Pancreas (tissue), 10 donors: ENCODE results near the gene ARHGEF26. TPM values are rescaled to one million over a fixed set of nuclear protein-coding genes. Genes with fewer than 3 reads are reported as not detected.

Experiments
- ATAC-seq, 4 donors: fragments of 200-7000 bp; cut with Tn5 transposase; one replicate each; pipeline versions ENCODE4 v1.8.0 to v1.9.1; 2020; ENCODE audit warnings: mild to moderate bottlenecking in 4 of 4, moderate library complexity in 4 of 4
- DNase-seq, 6 donors: peaks; one replicate each; pipeline ENCODE4 v3.0.0-alpha.2; 2020
- FAIRE-seq: peaks from 2 replicates; lab custom pipeline; 2012; peaks lifted over from hg19 to GRCh38; lab: Jason Lieb, UNC
- H3K27ac ChIP-seq, 4 donors: fragments of 200-600 bp; sonication (generic); 1 replicate in 3 of 4; 2 replicates in 1 of 4; pipeline versions ENCODE4 v1.5.0 to v1.8.0; 2020
- H3K27me3 ChIP-seq, 4 donors: fragments of 200-600 bp; one replicate each; pipeline ENCODE4 v1.8.0; 2021
- H3K36me3 ChIP-seq, 3 donors: fragments of 200-600 bp; sonication (generic) in 1 of 3; one replicate each; pipeline versions ENCODE4 v1.5.0 to v1.8.0; 2020 to 2021
- H3K4me1 ChIP-seq, 3 donors: fragments of 200-600 bp; one replicate each; pipeline ENCODE4 v1.8.0; 2021
- H3K4me3 ChIP-seq, 4 donors: fragments of 200-600 bp; sonication (generic) in 2 of 4; one replicate each; pipeline versions ENCODE4 v1.5.0 to v1.8.0; 2020 to 2021
- H3K9me3 ChIP-seq, 4 donors: fragments of 200-600 bp; one replicate each; pipeline ENCODE4 v1.8.0; 2021
- WGBS, 2 donors: extraction: QIAGEN DNeasy Blood & Tissue Kit; methylation state at CpG; one replicate each; pipeline ENCODE4 v1.1.7; 2013; 5-methylcytosine and 5-hydroxymethylcytosine counted together
- intact Hi-C, 3 donors: fragments of 100-400 bp; cut with DNase I; formaldehyde crosslinking; loops; one replicate each; pipeline versions ENCODE4 v1.11.1 to v1.14.2; 2022
- polyA plus RNA-seq, 2 donors: library from polyadenylated mRNA; stranded (reverse); fragments of 200-250 nt; gene quantifications; one replicate each; pipeline ENCODE4 v1.2.3, GENCODE V29; 2013
- total RNA-seq, 6 donors: library from RNA; stranded (reverse); fragmentation: NEBNext Ultra II Directional in 4 of 6; extraction: Animal tissue kit (Norgen Biotek cat#: 25700) in 4 of 6; gene quantifications; one replicate each; pipeline versions ENCODE4 v1.2.1 to v1.2.4, GENCODE V29; 2021 to 2023
- TF ChIP-seq, protein P1 (sequence below), 4 donors: fragments of 200-600 bp; sonication (generic) in 3 of 4; IDR thresholded peaks; one replicate each; pipeline versions ENCODE4 v1.5.0 to v1.8.0; 2021; ENCODE audit warnings: antibody characterized with exemption in 4 of 4
- donor health status: healthy with polysubstance abuse.
- donor health status: DM: no; HTN: no; CAD: no; lungs with moderate emphysema.
- donor health status: DM: no; HTN: no; CAD: no.
- donor health status: control.
- donor health status: control.
- donor health status: Bipolar disorder and iron deficiency.
- donor health status: DM: yes; HTN: yes; CAD: no.
- donor health status: DM: no; HTN: no; CAD: no.
- donor health status: DM: no; HTN: no; CAD: no.
- donor health status: DM: yes; HTN: yes; CAD: no.

The ARHGEF26 gene
- total and polyA plus RNA-seq, 8 donors = 2.7 to 6.5 (median 4.9) TPM

DNA sequence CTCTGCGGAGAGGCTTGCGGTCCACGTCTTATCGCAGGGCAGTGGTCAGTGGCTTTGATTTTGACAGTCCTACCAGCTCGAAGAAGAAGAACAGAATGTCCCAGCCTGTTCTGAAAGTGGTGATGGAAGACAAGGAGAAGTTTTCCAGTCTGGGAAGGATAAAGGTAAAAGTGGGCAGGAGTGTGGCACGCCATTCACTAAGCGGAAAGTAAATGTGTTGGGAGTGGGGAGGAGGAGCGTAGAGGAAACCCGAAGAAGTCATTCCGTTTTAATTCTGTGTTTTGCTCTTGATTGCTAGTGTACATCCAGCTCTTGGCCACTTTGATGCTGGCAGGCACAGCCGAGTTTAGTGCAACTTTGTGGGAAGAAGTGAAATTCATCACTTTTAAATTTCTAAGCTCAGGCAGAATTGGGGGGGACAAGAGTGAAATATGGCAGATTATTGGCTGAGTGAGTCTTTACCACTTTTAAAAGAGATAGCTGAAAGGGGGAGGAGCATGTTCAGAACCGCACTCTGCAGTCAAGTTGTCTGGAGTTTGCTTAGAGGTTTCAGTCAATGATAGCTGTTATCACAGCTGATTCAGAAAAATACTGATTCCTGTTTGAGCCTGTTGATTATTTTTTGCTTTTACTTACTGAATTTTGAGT, 1.8 kb downstream of the ARHGEF26 start:
- DNase-seq = no peak
- no peak for FAIRE-seq
- ATAC-seq = peak in 1 of 4 donors; percentile 15
- TF ChIP-seq, protein P1, sequence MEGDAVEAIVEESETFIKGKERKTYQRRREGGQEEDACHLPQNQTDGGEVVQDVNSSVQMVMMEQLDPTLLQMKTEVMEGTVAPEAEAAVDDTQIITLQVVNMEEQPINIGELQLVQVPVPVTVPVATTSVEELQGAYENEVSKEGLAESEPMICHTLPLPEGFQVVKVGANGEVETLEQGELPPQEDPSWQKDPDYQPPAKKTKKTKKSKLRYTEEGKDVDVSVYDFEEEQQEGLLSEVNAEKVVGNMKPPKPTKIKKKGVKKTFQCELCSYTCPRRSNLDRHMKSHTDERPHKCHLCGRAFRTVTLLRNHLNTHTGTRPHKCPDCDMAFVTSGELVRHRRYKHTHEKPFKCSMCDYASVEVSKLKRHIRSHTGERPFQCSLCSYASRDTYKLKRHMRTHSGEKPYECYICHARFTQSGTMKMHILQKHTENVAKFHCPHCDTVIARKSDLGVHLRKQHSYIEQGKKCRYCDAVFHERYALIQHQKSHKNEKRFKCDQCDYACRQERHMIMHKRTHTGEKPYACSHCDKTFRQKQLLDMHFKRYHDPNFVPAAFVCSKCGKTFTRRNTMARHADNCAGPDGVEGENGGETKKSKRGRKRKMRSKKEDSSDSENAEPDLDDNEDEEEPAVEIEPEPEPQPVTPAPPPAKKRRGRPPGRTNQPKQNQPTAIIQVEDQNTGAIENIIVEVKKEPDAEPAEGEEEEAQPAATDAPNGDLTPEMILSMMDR (IDR thresholded peaks at IDR 0.05) = no peak
- Histone ChIP-seq H3K27ac (no peak overlapping the region), H3K27me3 (no peaks in the 10 kb centered on the region), H3K4me3 (peak overlapping the region; percentile 47 to 82 (median 70)), H3K36me3 (no peaks in the 10 kb centered on the region), H3K9me3 (no peaks in the 10 kb centered on the region), H3K4me1 (peaks cover 10 to 23% (median 15%) of the 10 kb centered on the region in 3 donors)
- intact Hi-C loops = no loop called here
- WGBS, 2 donors = 16 to 19% methylated on average over 12 of the region's 12 CpGs

DNA sequence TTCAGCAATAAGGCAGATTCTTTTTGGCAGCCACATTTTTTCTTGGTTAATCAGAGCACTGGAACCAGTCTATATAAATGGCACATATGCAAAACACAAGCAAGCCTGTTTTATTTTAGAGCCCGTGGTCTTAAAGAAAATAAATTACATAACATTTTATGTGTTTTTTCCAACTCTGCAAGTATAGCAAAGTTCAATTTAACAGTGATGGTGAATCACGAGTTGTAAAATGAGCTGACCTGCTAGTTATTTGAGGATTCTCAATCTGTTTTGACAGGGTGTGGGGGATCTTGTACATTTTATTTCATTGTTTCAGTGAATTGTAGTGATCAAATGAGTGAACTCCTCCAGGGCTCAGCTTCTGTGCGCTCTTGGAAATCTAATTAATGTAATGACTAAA, 2.7 kb downstream of the ARHGEF26 start:
- no peak for DNase-seq
- Histone ChIP-seq H3K9me3 (no peaks in the 10 kb centered on the region), H3K36me3 (no peaks in the 10 kb centered on the region), H3K4me1 (peaks cover 10 to 23% (median 15%) of the 10 kb centered on the region in 3 donors), H3K27me3 (no peaks in the 10 kb centered on the region), H3K27ac (no peak overlapping the region), H3K4me3 (peak overlapping the region in 1 of 4 donors; percentile 78)
- WGBS, 2 donors = 68 to 71% methylated on average over 3 of the region's 3 CpGs
- intact Hi-C loops = no loop called here
- no peak for FAIRE-seq
- TF ChIP-seq, protein P1 (IDR thresholded peaks at IDR 0.05) = no peak
- ATAC-seq = no peak

DNA sequence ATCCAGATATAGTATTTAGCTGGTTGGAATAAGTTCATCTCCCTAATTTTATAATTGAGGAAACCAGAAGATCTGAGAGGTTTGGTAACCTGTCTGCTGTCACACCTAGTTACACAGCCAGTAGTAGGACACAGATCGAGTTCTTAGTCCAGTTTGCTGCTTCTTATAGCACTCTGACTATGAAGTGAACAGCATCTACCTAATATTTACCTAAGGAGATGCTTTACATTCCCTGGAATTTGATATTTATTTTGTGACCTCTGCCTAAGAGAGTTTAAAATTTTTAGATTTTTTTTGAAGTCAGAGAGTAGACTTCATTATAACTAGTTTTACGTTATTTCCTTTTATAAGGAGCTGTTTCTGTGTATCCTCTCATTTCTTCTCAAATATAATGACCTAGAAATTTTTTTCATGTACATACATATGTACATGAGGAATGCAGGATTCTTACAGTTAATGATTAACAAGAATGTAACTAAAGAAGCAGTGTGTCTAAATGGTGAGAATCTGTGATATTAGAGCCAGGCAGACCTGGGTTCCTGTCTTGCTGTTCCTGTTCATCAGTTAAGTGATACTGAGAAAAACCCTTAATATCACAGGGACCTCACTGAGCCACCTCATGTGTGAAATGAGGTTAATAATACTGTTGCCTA, 4.3 kb downstream of the ARHGEF26 start:
- 82% methylated on average over 2 of the region's 2 CpGs for WGBS, 2 donors
- Histone ChIP-seq H3K36me3 (no peaks in the 10 kb centered on the region), H3K27ac (no peak overlapping the region), H3K4me3 (no peak overlapping the region), H3K27me3 (no peaks in the 10 kb centered on the region), H3K4me1 (peaks cover 10 to 19% (median 12%) of the 10 kb centered on the region in 3 donors), H3K9me3 (no peaks in the 10 kb centered on the region)
- DNase-seq (no peak), ATAC-seq (no peak), FAIRE-seq (no peak)
- intact Hi-C loops = no loop called here
- TF ChIP-seq, protein P1 (IDR thresholded peaks at IDR 0.05) = no peak

DNA sequence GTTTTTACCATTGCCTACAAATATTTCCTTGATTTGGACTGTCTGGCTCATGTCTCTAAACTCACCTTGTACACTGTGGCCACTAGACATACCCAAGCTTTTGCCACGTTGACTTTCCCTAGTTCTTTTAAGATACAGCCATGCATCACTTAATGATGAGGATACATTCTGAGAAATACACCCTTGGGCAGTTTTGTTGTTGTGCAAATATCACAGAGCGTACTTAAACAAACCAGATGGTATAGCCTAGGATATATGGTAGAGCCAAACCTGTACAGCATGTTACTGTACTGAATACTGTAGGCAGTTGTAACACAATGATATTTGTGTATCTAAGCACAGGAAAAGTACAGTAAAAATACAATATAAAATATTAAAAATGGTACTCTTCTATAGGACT, 5.5 kb downstream of the ARHGEF26 start:
- TF ChIP-seq, protein P1 (IDR thresholded peaks at IDR 0.05) = no peak
- no peak for FAIRE-seq
- 94 to 98% methylated on average over 2 of the region's 2 CpGs for WGBS, 2 donors
- no peak for ATAC-seq
- Histone ChIP-seq H3K4me1 (peaks cover 10 to 18% (median 10%) of the 10 kb centered on the region in 3 donors), H3K27ac (no peak overlapping the region), H3K27me3 (no peaks in the 10 kb centered on the region), H3K36me3 (no peaks in the 10 kb centered on the region), H3K4me3 (no peak overlapping the region), H3K9me3 (no peaks in the 10 kb centered on the region)
- intact Hi-C loops = no loop called here
- DNase-seq = no peak

DNA sequence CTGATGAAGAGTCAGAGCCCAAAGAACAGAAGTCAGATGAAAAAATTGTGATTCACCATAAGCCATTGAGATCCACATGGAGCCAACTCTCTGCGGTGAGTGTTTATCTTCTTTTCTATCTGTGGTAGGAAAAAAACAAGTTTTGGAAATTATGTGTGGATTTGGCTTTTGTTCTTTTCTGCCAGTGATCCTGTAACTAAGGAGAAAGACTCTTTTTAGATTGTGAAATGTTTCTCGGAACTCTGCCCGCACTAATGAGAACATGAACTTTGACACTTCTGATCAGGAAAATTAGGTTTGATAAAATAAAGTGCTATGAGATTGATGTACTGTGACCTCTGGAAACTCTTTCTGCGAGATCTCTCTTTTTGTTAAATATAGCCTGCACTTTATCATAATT, 8.4 kb downstream of the ARHGEF26 start:
- ATAC-seq (no peak), FAIRE-seq (no peak), DNase-seq (no peak)
- Histone ChIP-seq H3K4me3 (no peak overlapping the region), H3K36me3 (no peaks in the 10 kb centered on the region), H3K9me3 (no peaks in the 10 kb centered on the region), H3K27me3 (no peaks in the 10 kb centered on the region), H3K4me1 (peaks cover 6 to 10% (median 7%) of the 10 kb centered on the region in 3 donors), H3K27ac (no peak overlapping the region)
- TF ChIP-seq, protein P1 (IDR thresholded peaks at IDR 0.05) = no peak
- 79 to 83% methylated on average over 4 of the region's 4 CpGs for WGBS, 2 donors
- intact Hi-C loops = no loop called here
